HCT116 (cell line): Measurements from ENCODE around the gene MYO1E. TPM values are rescaled to one million over a fixed set of nuclear protein-coding genes. Genes with fewer than 3 reads are reported as not detected.

Source experiments
- ATAC-seq: fragments of 200-7000 bp; cut with Tn5 transposase; 2 replicates; pipeline ENCODE4 v1.9.1; 2020; ENCODE audit warnings: mild to moderate bottlenecking, moderate library complexity
- BruUV-seq: library from RNA; stranded (reverse); fragments of 400-500 nt; replicated peaks from 2 replicates; lab custom pipeline; 2021; lab: Mats Ljungman, UMichigan
- CTCF ChIA-PET: fragments of 300-600 bp; sonication (Branson Sonifier 250); formaldehyde crosslinking; loops from one replicate; lab custom pipeline; 2021; ENCODE audit warnings: antibody characterized with exemption; lab: Charles Lee
- POLR2A ChIA-PET: fragments of 300-600, 350-600 bp; sonication (Branson Sonifier 250); formaldehyde crosslinking; loops from one replicate; lab custom pipeline; 2021; ENCODE audit warnings: antibody characterized with exemption; lab: Charles Lee
- RAD21 ChIA-PET, 2 experiments: fragments of 300-600 bp; sonication (Branson Sonifier 250); formaldehyde crosslinking; loops; one replicate each; lab custom pipeline; 2023; ENCODE audit warnings: low total read pairs in 2 of 2; ENCODE audit not compliant: uncharacterized antibody in 2 of 2, unreplicated experiment in 2 of 2, low non-redundant PET in 1 of 2; lab: Charles Lee
- DNase-seq: peaks from one replicate; pipeline ENCODE4 v3.0.0-alpha.2; 2010; ENCODE audit warnings: low read depth, low spot score
- H2AFZ ChIP-seq: fragments of 200-600 bp; shearing (Covaris generic), sonication (generic); 2 replicates; pipeline ENCODE4 v1.6.1; 2017; ENCODE audit warnings: low read depth, mixed run types, mixed read lengths, antibody characterized with exemption, low read length; ENCODE audit not compliant: poor library complexity, severe bottlenecking
- H3K27ac ChIP-seq: 2 replicates; pipeline ENCODE4 v1.5.1; 2012; ENCODE audit warnings: low read depth, low read length
- H3K27me3 ChIP-seq: fragments of 200-600 bp; sonication (generic); 2 replicates; pipeline ENCODE4 v1.6.1; 2016; ENCODE audit warnings: mixed run types, low read length, mixed read lengths; ENCODE audit not compliant: insufficient read depth
- H3K36me3 ChIP-seq, 2 experiments: fragments of 200-500 bp in 1 of 2; fragments of 200-600 bp in 1 of 2; sonication (Bioruptor generic) in 1 of 2; sonication (generic) in 1 of 2; 2 replicates each; pipeline versions ENCODE4 v1.5.1 to v1.6.1; 2014 to 2016; ENCODE audit warnings: low read length in 2 of 2, inconsistent platforms in 1 of 2, mixed read lengths in 1 of 2, mixed run types in 1 of 2; ENCODE audit not compliant: insufficient read depth in 2 of 2, control insufficient read depth in 1 of 2
- H3K4me1 ChIP-seq, 2 experiments: fragments of 200-600 bp in 1 of 2; sonication (generic) in 1 of 2; 2 replicates each; pipeline versions ENCODE4 v1.5.1 to v1.6.1; 2012 to 2017; ENCODE audit warnings: low read length in 2 of 2, inconsistent platforms in 1 of 2, mild to moderate bottlenecking in 1 of 2, mixed read lengths in 1 of 2, mixed run types in 1 of 2, moderate library complexity in 1 of 2; ENCODE audit not compliant: insufficient read depth in 2 of 2, control insufficient read depth in 1 of 2
- H3K4me2 ChIP-seq: fragments of 200-600 bp; sonication (generic); 2 replicates; pipeline ENCODE4 v1.6.1; 2017; ENCODE audit warnings: mixed run types, low read length, mixed read lengths
- H3K4me3 ChIP-seq, 2 experiments: fragments of 200-600 bp in 1 of 2; sonication (generic) in 1 of 2; replicated peaks in 1 of 2; 2 replicates each; pipeline ENCODE4 v1.5.1; 2011 to 2016; ENCODE audit warnings: low read length in 2 of 2, control low read depth in 1 of 2, low read depth in 1 of 2, mild to moderate bottlenecking in 1 of 2, mixed read lengths in 1 of 2, mixed run types in 1 of 2
- H3K79me2 ChIP-seq: fragments of 200-600 bp; sonication (generic); 2 replicates; pipeline ENCODE4 v1.6.1; 2017; ENCODE audit warnings: mild to moderate bottlenecking, mixed run types, low read length, moderate library complexity, mixed read lengths; ENCODE audit not compliant: insufficient read depth
- H3K9ac ChIP-seq: fragments of 200-600 bp; sonication (generic); 2 replicates; pipeline ENCODE4 v1.6.1; 2016; ENCODE audit warnings: low read length, mixed read lengths
- H3K9me2 ChIP-seq: fragments of 200-600 bp; sonication (generic), shearing (Covaris generic); 2 replicates; pipeline ENCODE4 v1.6.1; 2017; ENCODE audit warnings: mixed run types, mild to moderate bottlenecking, moderate library complexity; ENCODE audit not compliant: insufficient read depth
- H3K9me3 ChIP-seq, 2 experiments: fragments of 200-500 bp in 1 of 2; fragments of 200-600 bp in 1 of 2; sonication (Bioruptor generic) in 1 of 2; sonication (generic) in 1 of 2; 2 replicates each; pipeline ENCODE4 v1.6.1; 2014 to 2017; ENCODE audit warnings: low read length in 2 of 2, mixed read lengths in 2 of 2, inconsistent platforms in 1 of 2, low read depth in 1 of 2, mild to moderate bottlenecking in 1 of 2, mixed run types in 1 of 2, moderate library complexity in 1 of 2; ENCODE audit not compliant: control insufficient read depth in 1 of 2, insufficient read depth in 1 of 2
- H4K20me1 ChIP-seq: fragments of 200-600 bp; sonication (generic), shearing (Covaris generic); 2 replicates; pipeline ENCODE4 v1.6.1; 2017; ENCODE audit warnings: mixed run types, mild to moderate bottlenecking, moderate library complexity; ENCODE audit not compliant: insufficient read depth
- ATF3 ChIP-seq: IDR thresholded peaks from 2 replicates; pipeline ENCODE4 v1.6.1; 2012
- CBX3 ChIP-seq: IDR thresholded peaks from 2 replicates; pipeline ENCODE4 v1.6.1; 2012; ENCODE audit warnings: low read depth
- CEBPB ChIP-seq: IDR thresholded peaks from 2 replicates; pipeline ENCODE4 v1.6.1; 2012; ENCODE audit warnings: low read depth
- ELF1 ChIP-seq: IDR thresholded peaks from 2 replicates; pipeline ENCODE4 v1.6.1; 2012; ENCODE audit warnings: low read depth, borderline replicate concordance
- EZH2phosphoT487 ChIP-seq: fragments of 200-600 bp; IDR thresholded peaks from 2 replicates; pipeline ENCODE4 v1.6.1; 2018; ENCODE audit warnings: antibody characterized with exemption, borderline replicate concordance
- FOSL1 ChIP-seq: IDR thresholded peaks from 2 replicates; pipeline ENCODE4 v1.6.1; 2012; ENCODE audit warnings: low read depth
- JUND ChIP-seq: IDR thresholded peaks from 2 replicates; pipeline ENCODE4 v1.6.1; 2012
- MAX ChIP-seq: IDR thresholded peaks from 2 replicates; pipeline ENCODE4 v1.6.1; 2012
- RAD21 ChIP-seq: IDR thresholded peaks from 2 replicates; pipeline ENCODE4 v1.6.1; 2012; ENCODE audit warnings: low read depth, mild to moderate bottlenecking
- SRF ChIP-seq: IDR thresholded peaks from 2 replicates; pipeline ENCODE4 v1.6.1; 2012; ENCODE audit warnings: low read depth
- ZFX ChIP-seq: fragments of 450-650 bp; IDR thresholded peaks from 2 replicates; pipeline ENCODE4 v1.6.1; 2017
- intact Hi-C: fragments of 100-400 bp; cut with micrococcal nuclease; formaldehyde crosslinking; loops from 2 replicates; pipeline ENCODE4 v1.10.0; 2022
- total RNA-seq: library from RNA; stranded (reverse); gene quantifications from one replicate; pipeline ENCODE4 v1.2.1, GENCODE V29; 2021; ENCODE audit not compliant: unreplicated experiment
- TF ChIP-seq, protein P1 (sequence below), 3 experiments: fragments of 200-600 bp in 1 of 3; sonication (generic) in 1 of 3; IDR thresholded peaks in 2 of 3; conservative IDR thresholded peaks in 1 of 3; 2 replicates each; pipeline ENCODE4 v1.5.1; 2012 to 2017; ENCODE audit warnings: low read depth in 2 of 3, low read length in 2 of 3, antibody characterized with exemption in 1 of 3, borderline replicate concordance in 1 of 3, control low read depth in 1 of 3, mild to moderate bottlenecking in 1 of 3, mixed read lengths in 1 of 3, mixed run types in 1 of 3, moderate library complexity in 1 of 3; ENCODE audit not compliant: insufficient read depth in 1 of 3

The MYO1E gene
- total RNA-seq, 1 experiment from 2014 or later, result 182 TPM

DNA sequence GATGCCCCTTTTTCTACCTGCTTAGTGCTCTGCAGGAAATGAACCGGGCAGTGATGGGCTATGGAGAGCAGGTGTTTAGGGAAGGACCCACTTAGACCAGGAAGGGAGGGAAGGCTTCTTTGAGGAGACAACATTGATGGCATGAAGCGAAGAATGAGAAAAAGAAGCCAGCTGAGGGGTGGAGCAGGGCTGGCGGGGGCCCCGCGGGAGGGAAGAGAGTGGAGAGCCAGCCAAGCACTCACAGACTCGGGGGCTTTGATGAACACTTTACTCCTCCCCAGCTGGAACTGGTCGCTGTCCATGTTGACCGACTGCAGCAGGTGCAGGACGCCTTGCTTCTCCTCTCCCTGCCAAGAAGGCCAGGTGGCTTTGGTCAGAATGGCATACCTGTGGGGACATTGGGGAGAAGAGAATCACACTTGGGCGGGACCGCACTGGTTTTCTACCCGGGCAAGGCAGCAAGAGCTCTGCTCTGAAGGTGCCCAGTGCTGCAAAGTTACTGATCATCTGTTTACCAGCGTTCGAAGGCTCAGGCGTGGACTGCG, 194.4 kb downstream of the MYO1E start:
- Histone ChIP-seq H2AFZ (no peak overlapping the region), H3K4me1 (peaks cover 9 to 17% of the 10 kb centered on the region in 2 experiments), H3K9me2 (no peaks in the 10 kb centered on the region), H3K27me3 (no peaks in the 10 kb centered on the region), H3K79me2 (no peaks in the 10 kb centered on the region), H3K9ac (no peak overlapping the region), H3K4me2 (no peak overlapping the region), H3K4me3 (no peak overlapping the region), H3K9me3 (peaks cover 3 to 16% of the 10 kb centered on the region in 2 experiments; a peak in 2 of 4 replicates), H4K20me1 (no peaks in the 10 kb centered on the region), H3K27ac (no peak overlapping the region), H3K36me3 (peaks cover 11 to 27% of the 10 kb centered on the region in 2 experiments; a peak in 2 of 4 replicates)
- ATAC-seq, result no peak
- intact Hi-C loops, result loop anchor here (5.0 to 10.0 kb wide), 2 partner anchors 197 to 234 kb away; partner anchors contain the start of gene MYO1E
- no peak for TF ChIP-seq CEBPB
- no peak for TF ChIP-seq FOSL1
- TF ChIP-seq ZFX, result no peak
- TF ChIP-seq JUND, result no peak
- TF ChIP-seq SRF, result no peak
- TF ChIP-seq, protein P1, sequence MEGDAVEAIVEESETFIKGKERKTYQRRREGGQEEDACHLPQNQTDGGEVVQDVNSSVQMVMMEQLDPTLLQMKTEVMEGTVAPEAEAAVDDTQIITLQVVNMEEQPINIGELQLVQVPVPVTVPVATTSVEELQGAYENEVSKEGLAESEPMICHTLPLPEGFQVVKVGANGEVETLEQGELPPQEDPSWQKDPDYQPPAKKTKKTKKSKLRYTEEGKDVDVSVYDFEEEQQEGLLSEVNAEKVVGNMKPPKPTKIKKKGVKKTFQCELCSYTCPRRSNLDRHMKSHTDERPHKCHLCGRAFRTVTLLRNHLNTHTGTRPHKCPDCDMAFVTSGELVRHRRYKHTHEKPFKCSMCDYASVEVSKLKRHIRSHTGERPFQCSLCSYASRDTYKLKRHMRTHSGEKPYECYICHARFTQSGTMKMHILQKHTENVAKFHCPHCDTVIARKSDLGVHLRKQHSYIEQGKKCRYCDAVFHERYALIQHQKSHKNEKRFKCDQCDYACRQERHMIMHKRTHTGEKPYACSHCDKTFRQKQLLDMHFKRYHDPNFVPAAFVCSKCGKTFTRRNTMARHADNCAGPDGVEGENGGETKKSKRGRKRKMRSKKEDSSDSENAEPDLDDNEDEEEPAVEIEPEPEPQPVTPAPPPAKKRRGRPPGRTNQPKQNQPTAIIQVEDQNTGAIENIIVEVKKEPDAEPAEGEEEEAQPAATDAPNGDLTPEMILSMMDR (IDR thresholded peaks at IDR 0.05 in 2 of 3, conservative IDR thresholded peaks at IDR 0.05 in 1 of 3; ENCODE audit: borderline replicate concordance in 1 of 3, insufficient read depth in 1 of 3, low read depth in 2 of 3, low read length in 2 of 3), result no peak
- no peak for TF ChIP-seq ELF1
- TF ChIP-seq MAX, result no peak
- TF ChIP-seq ATF3, result no peak
- TF ChIP-seq RAD21, result no peak
- TF ChIP-seq CBX3, result no peak
- no peak for TF ChIP-seq EZH2phosphoT487
- ChIA-PET POLR2A (no interaction called here), CTCF (no interaction called here), RAD21 (no interaction called here)
- BruUV-seq, result no TSS peak
- DNase-seq, result no peak
